Neural cell (in vitro differentiated cells): Measurements from ENCODE around the gene GPC3. TPM values are rescaled to one million over a fixed set of nuclear protein-coding genes. Genes with fewer than 3 reads are reported as not detected.

ENCODE experiments used
- H2AFZ ChIP-seq: fragments of 200-600, 300-800 bp; sonication (generic), shearing (Covaris generic); 2 replicates; pipeline ENCODE4 v1.6.0; 2014; ENCODE audit warnings: low read depth, mild to moderate bottlenecking, antibody characterized with exemption, low read length, moderate library complexity
- H3F3A ChIP-seq: fragments of 200-600 bp; shearing (Covaris generic); 2 replicates; pipeline ENCODE4 v1.6.1; 2016; ENCODE audit warnings: mild to moderate bottlenecking, moderate library complexity, mixed read lengths, antibody characterized with exemption, low read length; ENCODE audit not compliant: insufficient read depth, poor library complexity, severe bottlenecking
- H3K27ac ChIP-seq: fragments of 200-600, 300-800 bp; sonication (generic), shearing (Covaris generic); 2 replicates; pipeline ENCODE4 v1.5.1; 2014; ENCODE audit warnings: mild to moderate bottlenecking, low read length, moderate library complexity
- H3K27me3 ChIP-seq: fragments of 300-800, 200-600 bp; sonication (generic), shearing (Covaris generic); 2 replicates; pipeline ENCODE4 v1.6.0; 2014; ENCODE audit warnings: mild to moderate bottlenecking, low read depth, low read length, moderate library complexity; ENCODE audit not compliant: insufficient read depth
- H3K36me3 ChIP-seq: fragments of 300-800, 200-600 bp; sonication (generic), shearing (Covaris generic); 2 replicates; pipeline ENCODE4 v1.5.1; 2014; ENCODE audit warnings: mild to moderate bottlenecking, antibody characterized with exemption, low read length, moderate library complexity; ENCODE audit not compliant: insufficient read depth
- H3K4me2 ChIP-seq: fragments of 300-800, 200-600 bp; sonication (generic), shearing (Covaris generic); 2 replicates; pipeline ENCODE4 v1.6.0; 2014; ENCODE audit warnings: mild to moderate bottlenecking, low read length
- H3K4me3 ChIP-seq: fragments of 300-800, 200-600 bp; sonication (generic), shearing (Covaris generic); 2 replicates; pipeline ENCODE4 v1.5.1; 2014; ENCODE audit warnings: mild to moderate bottlenecking, low read length, moderate library complexity
- H3K79me2 ChIP-seq: fragments of 200-600 bp; shearing (Covaris generic); replicated peaks from 2 replicates; pipeline ENCODE4 v1.6.0; 2014; ENCODE audit warnings: mild to moderate bottlenecking, low read length, moderate library complexity; ENCODE audit not compliant: insufficient read depth
- H3K9ac ChIP-seq: fragments of 300-800, 200-600 bp; sonication (generic), shearing (Covaris generic); 2 replicates; pipeline ENCODE4 v1.6.1; 2016; ENCODE audit warnings: mild to moderate bottlenecking, low read length, mixed read lengths
- H3K9me2 ChIP-seq: fragments of 200-600 bp; shearing (Covaris generic); 2 replicates; pipeline ENCODE4 v1.6.1; 2016; ENCODE audit warnings: mild to moderate bottlenecking, low read length, mixed read lengths; ENCODE audit not compliant: insufficient read depth
- H3K9me3 ChIP-seq: fragments of 200-600, 300-800 bp; sonication (generic), shearing (Covaris generic); 2 replicates; pipeline ENCODE4 v1.6.1; 2016; ENCODE audit warnings: mild to moderate bottlenecking, mixed run types, low read length, moderate library complexity, mixed read lengths
- H4K20me1 ChIP-seq: fragments of 200-600 bp; shearing (Covaris generic); 2 replicates; pipeline ENCODE4 v1.6.1; 2016; ENCODE audit warnings: mild to moderate bottlenecking, mixed run types; ENCODE audit not compliant: insufficient read depth
- EP300 ChIP-seq: fragments of 450-650 bp; conservative IDR thresholded peaks from 2 replicates; pipeline ENCODE4 v1.6.1; 2014; ENCODE audit warnings: antibody characterized with exemption, mild to moderate bottlenecking, moderate library complexity; ENCODE audit not compliant: poor library complexity, severe bottlenecking
- EZH2 ChIP-seq: fragments of 200-600, 300-800 bp; shearing (Covaris generic), sonication (generic); IDR thresholded peaks from 2 replicates; pipeline ENCODE4 v1.6.1; 2014; ENCODE audit warnings: antibody characterized with exemption, low read length, borderline replicate concordance, mild to moderate bottlenecking; ENCODE audit not compliant: insufficient read depth, poor library complexity, severe bottlenecking
- MXI1 ChIP-seq: fragments of 450-650 bp; conservative IDR thresholded peaks from 2 replicates; pipeline ENCODE4 v1.6.1; 2014; ENCODE audit warnings: antibody characterized with exemption, mild to moderate bottlenecking; ENCODE audit not compliant: poor library complexity, severe bottlenecking
- POLR2AphosphoS5 ChIP-seq: IDR thresholded peaks from 2 replicates; pipeline ENCODE4 v1.6.1; 2012
- RAD21 ChIP-seq: fragments of 450-650 bp; conservative IDR thresholded peaks from 2 replicates; pipeline ENCODE4 v1.6.1; 2014; ENCODE audit warnings: antibody characterized with exemption, mild to moderate bottlenecking, moderate library complexity
- SMC3 ChIP-seq: fragments of 450-650 bp; conservative IDR thresholded peaks from 2 replicates; pipeline ENCODE4 v1.6.1; 2014; ENCODE audit warnings: antibody characterized with exemption, mild to moderate bottlenecking, moderate library complexity; ENCODE audit not compliant: poor library complexity
- TAF1 ChIP-seq: IDR thresholded peaks from 2 replicates; pipeline ENCODE4 v1.6.1; 2012; ENCODE audit warnings: low read depth
- polyA plus RNA-seq: library from polyadenylated mRNA; depleted of rRNA; stranded (reverse); fragments of >200 nt; gene quantifications from 2 replicates; pipeline ENCODE4 v1.2.3, GENCODE V29; 2014
- TF ChIP-seq, protein P1 (sequence below): IDR thresholded peaks from 2 replicates; pipeline ENCODE4 v1.6.1; 2012; ENCODE audit warnings: borderline replicate concordance
- TF ChIP-seq, protein P2 (sequence below): fragments of 450-650 bp; IDR thresholded peaks from 2 replicates; pipeline ENCODE4 v1.5.1; 2014; ENCODE audit warnings: antibody characterized with exemption, mild to moderate bottlenecking, moderate library complexity; ENCODE audit not compliant: poor library complexity, severe bottlenecking

GPC3 gene
- polyA plus RNA-seq, 1 donor from 2014 or later: 2.1 TPM

DNA sequence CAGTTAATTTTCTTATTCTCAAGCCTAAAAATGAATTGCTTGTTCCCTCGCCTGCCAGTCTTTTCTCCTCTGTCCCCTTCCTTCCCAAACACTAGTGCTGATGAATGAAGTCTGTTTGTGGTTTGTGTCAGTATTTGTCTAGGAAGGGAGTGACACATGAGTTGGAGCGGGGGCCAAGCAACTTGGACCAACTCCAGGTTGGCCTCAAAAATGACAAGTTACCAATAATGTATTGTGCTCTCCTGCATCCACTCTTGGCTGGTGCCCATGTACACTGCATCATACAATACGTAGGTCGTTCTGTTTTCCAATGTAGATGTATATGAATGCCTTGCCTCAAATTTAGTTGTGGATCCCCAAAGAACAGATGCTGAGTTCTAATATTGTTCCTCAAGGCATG is 347.1 kb downstream of the GPC3 start:
- no peak overlapping the region for H3K27ac ChIP-seq

DNA sequence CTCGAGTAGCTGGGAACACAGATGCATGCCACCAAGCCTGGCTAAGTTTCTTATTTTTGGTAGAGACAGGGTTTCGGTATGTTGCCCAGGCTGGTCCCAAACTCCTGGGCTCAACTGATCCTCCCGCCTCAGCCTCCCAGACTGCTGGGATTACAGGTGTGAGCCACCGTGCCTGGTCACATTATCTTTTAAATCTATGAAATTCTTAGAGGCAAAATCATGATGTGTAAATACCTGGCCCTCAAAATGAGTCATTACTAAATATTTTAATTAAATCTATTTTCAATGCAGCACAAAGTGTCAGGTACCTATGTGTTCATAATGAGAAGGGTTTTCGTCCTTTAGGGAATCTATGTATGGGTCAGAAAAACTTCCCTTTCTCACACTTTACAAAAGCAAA is 347.6 kb downstream of the GPC3 start:
- H3K4me3 ChIP-seq: no peak overlapping the region
- no peaks in the 10 kb centered on the region for H3K36me3 ChIP-seq
- H3K9ac ChIP-seq: no peak overlapping the region
- H3K27ac ChIP-seq: no peak overlapping the region
- H3K27me3 ChIP-seq: no peaks in the 10 kb centered on the region
- no peak overlapping the region for H3K4me2 ChIP-seq
- H3K9me2 ChIP-seq: no peaks in the 10 kb centered on the region
- H3K79me2 ChIP-seq: no peaks in the 10 kb centered on the region
- no peak overlapping the region for H2AFZ ChIP-seq
- TF ChIP-seq EZH2 (no peak), TAF1 (no peak), POLR2AphosphoS5 (no peak), MXI1 (no peak), RAD21 (no peak), EP300 (no peak), SMC3 (no peak)
- TF ChIP-seq, protein P1, sequence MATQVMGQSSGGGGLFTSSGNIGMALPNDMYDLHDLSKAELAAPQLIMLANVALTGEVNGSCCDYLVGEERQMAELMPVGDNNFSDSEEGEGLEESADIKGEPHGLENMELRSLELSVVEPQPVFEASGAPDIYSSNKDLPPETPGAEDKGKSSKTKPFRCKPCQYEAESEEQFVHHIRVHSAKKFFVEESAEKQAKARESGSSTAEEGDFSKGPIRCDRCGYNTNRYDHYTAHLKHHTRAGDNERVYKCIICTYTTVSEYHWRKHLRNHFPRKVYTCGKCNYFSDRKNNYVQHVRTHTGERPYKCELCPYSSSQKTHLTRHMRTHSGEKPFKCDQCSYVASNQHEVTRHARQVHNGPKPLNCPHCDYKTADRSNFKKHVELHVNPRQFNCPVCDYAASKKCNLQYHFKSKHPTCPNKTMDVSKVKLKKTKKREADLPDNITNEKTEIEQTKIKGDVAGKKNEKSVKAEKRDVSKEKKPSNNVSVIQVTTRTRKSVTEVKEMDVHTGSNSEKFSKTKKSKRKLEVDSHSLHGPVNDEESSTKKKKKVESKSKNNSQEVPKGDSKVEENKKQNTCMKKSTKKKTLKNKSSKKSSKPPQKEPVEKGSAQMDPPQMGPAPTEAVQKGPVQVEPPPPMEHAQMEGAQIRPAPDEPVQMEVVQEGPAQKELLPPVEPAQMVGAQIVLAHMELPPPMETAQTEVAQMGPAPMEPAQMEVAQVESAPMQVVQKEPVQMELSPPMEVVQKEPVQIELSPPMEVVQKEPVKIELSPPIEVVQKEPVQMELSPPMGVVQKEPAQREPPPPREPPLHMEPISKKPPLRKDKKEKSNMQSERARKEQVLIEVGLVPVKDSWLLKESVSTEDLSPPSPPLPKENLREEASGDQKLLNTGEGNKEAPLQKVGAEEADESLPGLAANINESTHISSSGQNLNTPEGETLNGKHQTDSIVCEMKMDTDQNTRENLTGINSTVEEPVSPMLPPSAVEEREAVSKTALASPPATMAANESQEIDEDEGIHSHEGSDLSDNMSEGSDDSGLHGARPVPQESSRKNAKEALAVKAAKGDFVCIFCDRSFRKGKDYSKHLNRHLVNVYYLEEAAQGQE: no peak
- TF ChIP-seq, protein P2, sequence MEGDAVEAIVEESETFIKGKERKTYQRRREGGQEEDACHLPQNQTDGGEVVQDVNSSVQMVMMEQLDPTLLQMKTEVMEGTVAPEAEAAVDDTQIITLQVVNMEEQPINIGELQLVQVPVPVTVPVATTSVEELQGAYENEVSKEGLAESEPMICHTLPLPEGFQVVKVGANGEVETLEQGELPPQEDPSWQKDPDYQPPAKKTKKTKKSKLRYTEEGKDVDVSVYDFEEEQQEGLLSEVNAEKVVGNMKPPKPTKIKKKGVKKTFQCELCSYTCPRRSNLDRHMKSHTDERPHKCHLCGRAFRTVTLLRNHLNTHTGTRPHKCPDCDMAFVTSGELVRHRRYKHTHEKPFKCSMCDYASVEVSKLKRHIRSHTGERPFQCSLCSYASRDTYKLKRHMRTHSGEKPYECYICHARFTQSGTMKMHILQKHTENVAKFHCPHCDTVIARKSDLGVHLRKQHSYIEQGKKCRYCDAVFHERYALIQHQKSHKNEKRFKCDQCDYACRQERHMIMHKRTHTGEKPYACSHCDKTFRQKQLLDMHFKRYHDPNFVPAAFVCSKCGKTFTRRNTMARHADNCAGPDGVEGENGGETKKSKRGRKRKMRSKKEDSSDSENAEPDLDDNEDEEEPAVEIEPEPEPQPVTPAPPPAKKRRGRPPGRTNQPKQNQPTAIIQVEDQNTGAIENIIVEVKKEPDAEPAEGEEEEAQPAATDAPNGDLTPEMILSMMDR: no peak
- H3K9me3 ChIP-seq: no peaks in the 10 kb centered on the region
- H4K20me1 ChIP-seq: no peaks in the 10 kb centered on the region
- H3F3A ChIP-seq: no peaks in the 10 kb centered on the region

More for the DNA sequence above, 347.1 kb downstream of the GPC3 start:
- no peaks in the 10 kb centered on the region for H3K27me3 ChIP-seq
- H3K9me2 ChIP-seq: no peaks in the 10 kb centered on the region
- H3K79me2 ChIP-seq: no peaks in the 10 kb centered on the region
- no peak overlapping the region for H3K4me3 ChIP-seq
- no peaks in the 10 kb centered on the region for H3K9me3 ChIP-seq
- H3K36me3 ChIP-seq: no peaks in the 10 kb centered on the region
- H3F3A ChIP-seq: no peaks in the 10 kb centered on the region
- no peaks in the 10 kb centered on the region for H4K20me1 ChIP-seq
- no peak overlapping the region for H3K9ac ChIP-seq
- no peak overlapping the region for H3K4me2 ChIP-seq
- TF ChIP-seq EZH2 (no peak), SMC3 (no peak), POLR2AphosphoS5 (no peak), EP300 (no peak), TAF1 (no peak), MXI1 (no peak), RAD21 (no peak)
- TF ChIP-seq, protein P1: no peak
- TF ChIP-seq, protein P2: no peak
- H2AFZ ChIP-seq: no peak overlapping the region
